GM23248 (cell line): Measurements from ENCODE around the gene MAPK10. TPM values are rescaled to one million over a fixed set of nuclear protein-coding genes. Genes with fewer than 3 reads are reported as not detected.

Experiments used
- DNase-seq: peaks from one replicate; pipeline ENCODE4 v3.0.0-alpha.2; 2015
- H2AFZ ChIP-seq: fragments of 200-600 bp; sonication (generic); 2 replicates; pipeline ENCODE4 v1.6.1; 2016; ENCODE audit warnings: antibody characterized with exemption
- H3F3A ChIP-seq: fragments of 200-600 bp; sonication (generic); 2 replicates; pipeline ENCODE4 v1.6.1; 2016; ENCODE audit warnings: mild to moderate bottlenecking, antibody characterized with exemption, mixed run types; ENCODE audit not compliant: insufficient read depth
- H3K27ac ChIP-seq: fragments of 200-600 bp; sonication (generic); 2 replicates; pipeline ENCODE4 v1.5.1; 2016; ENCODE audit warnings: mild to moderate bottlenecking
- H3K27me3 ChIP-seq: fragments of 200-600 bp; sonication (generic); replicated peaks from 2 replicates; pipeline ENCODE4 v1.6.1; 2016; ENCODE audit warnings: mild to moderate bottlenecking; ENCODE audit not compliant: insufficient read depth
- H3K36me3 ChIP-seq: fragments of 200-600 bp; sonication (generic); 2 replicates; pipeline ENCODE4 v1.6.1; 2016; ENCODE audit warnings: low read depth, mild to moderate bottlenecking
- H3K4me1 ChIP-seq: fragments of 200-600 bp; sonication (generic); 2 replicates; pipeline ENCODE4 v1.6.1; 2016; ENCODE audit warnings: mild to moderate bottlenecking; ENCODE audit not compliant: insufficient read depth
- H3K4me2 ChIP-seq: fragments of 200-600 bp; sonication (generic); one replicate; pipeline ENCODE4 v1.6.1; 2016; ENCODE audit warnings: mild to moderate bottlenecking; ENCODE audit not compliant: unreplicated experiment
- H3K4me3 ChIP-seq: fragments of 200-600 bp; sonication (generic); 2 replicates; pipeline ENCODE4 v1.5.1; 2016; ENCODE audit warnings: mild to moderate bottlenecking
- H3K79me2 ChIP-seq: fragments of 200-600 bp; sonication (generic); 2 replicates; pipeline ENCODE4 v1.6.1; 2016; ENCODE audit warnings: mild to moderate bottlenecking; ENCODE audit not compliant: insufficient read depth
- H3K9ac ChIP-seq: fragments of 200-600 bp; sonication (generic); 2 replicates; pipeline ENCODE4 v1.6.1; 2016; ENCODE audit warnings: mild to moderate bottlenecking
- H3K9me2 ChIP-seq: fragments of 200-600 bp; sonication (generic); 2 replicates; pipeline ENCODE4 v1.6.1; 2016; ENCODE audit warnings: mixed run types, mild to moderate bottlenecking, moderate library complexity; ENCODE audit not compliant: insufficient read depth
- H3K9me3 ChIP-seq: fragments of 200-600 bp; sonication (generic); one replicate; pipeline ENCODE4 v1.6.1; 2017; ENCODE audit warnings: low read depth
- H4K20me1 ChIP-seq: fragments of 200-600 bp; sonication (generic); 2 replicates; pipeline ENCODE4 v1.6.0; 2016; ENCODE audit not compliant: insufficient read depth
- EZH2 ChIP-seq: fragments of 200-600 bp; sonication (generic); IDR thresholded peaks from 2 replicates; pipeline ENCODE4 v1.6.1; 2018; ENCODE audit warnings: antibody characterized with exemption, mild to moderate bottlenecking; ENCODE audit not compliant: insufficient read depth, poor library complexity, severe bottlenecking
- EZH2phosphoT487 ChIP-seq: fragments of 200-600 bp; sonication (generic); IDR thresholded peaks from 2 replicates; pipeline ENCODE4 v1.6.1; 2018; ENCODE audit warnings: antibody characterized with exemption, moderate library complexity, mild to moderate bottlenecking, low read depth; ENCODE audit not compliant: insufficient read depth
- WGBS, 2 experiments: methylation state at CpG; one replicate each; pipeline ENCODE4 v1.1.6; 2015 to 2017; ENCODE audit warnings: low lambda C conversion rate in 2 of 2, low coverage in 1 of 2; ENCODE audit errors: missing lambda C conversion rate in 2 of 2; 5-methylcytosine and 5-hydroxymethylcytosine counted together
- in situ Hi-C: fragments of 300-500 bp; cut with MboI; formaldehyde crosslinking; loops from 2 replicates; pipeline ENCODE4 v1.15.0; 2020
- polyA plus RNA-seq: library from polyadenylated mRNA; unstranded; fragments of >200 nt; fragmentation: Nextera tagmentation; extraction: Ambion mirVana; gene quantifications from 2 replicates; pipeline ENCODE4 v1.2.1, GENCODE V29; 2016
- total RNA-seq: library from RNA; depleted of rRNA; stranded (reverse); fragments of >200 nt; shearing (Covaris generic); gene quantifications from 2 replicates; pipeline ENCODE4 v1.2.3, GENCODE V29; 2014

The MAPK10 gene
- total and polyA plus RNA-seq, 2 experiments from 2014 or later = 0.73 to 1.3 TPM

DNA sequence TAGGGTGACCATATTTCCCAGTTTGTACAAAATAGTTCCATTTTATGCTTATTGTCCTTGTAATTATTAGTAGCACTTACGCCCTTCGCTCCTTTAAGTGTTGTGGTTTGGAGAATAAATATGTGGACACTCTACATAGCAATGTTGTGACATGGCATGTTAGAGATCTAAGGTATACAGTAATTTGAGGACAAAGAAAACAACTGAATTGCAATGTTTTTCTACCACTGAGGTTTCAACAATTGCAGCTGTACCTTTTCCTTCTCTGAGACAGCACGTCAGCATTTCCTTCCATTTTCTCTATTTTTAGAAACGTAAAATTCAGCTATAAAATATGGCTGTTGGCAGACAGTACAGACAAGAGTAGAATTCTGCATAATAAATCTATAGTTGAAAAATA, 323.1 kb downstream of the MAPK10 start:
- Histone ChIP-seq H4K20me1 (no peaks in the 10 kb centered on the region), H3K9me2 (no peaks in the 10 kb centered on the region), H3F3A (peaks cover 38% of the 10 kb centered on the region), H3K9me3 (no peaks in the 10 kb centered on the region), H3K36me3 (no peaks in the 10 kb centered on the region), H3K27ac (no peak overlapping the region), H3K79me2 (no peaks in the 10 kb centered on the region), H3K4me2 (no peak overlapping the region), H3K4me1 (peaks cover 48% of the 10 kb centered on the region), H3K9ac (no peak overlapping the region), H3K4me3 (no peak overlapping the region), H2AFZ (no peak overlapping the region), H3K27me3 (no peaks in the 10 kb centered on the region)
- 68 to 73% methylated on average over 4 of the region's 4 CpGs for WGBS, 2 experiments
- no peak for DNase-seq
- TF ChIP-seq EZH2 = no peak
- in situ Hi-C loops = no loop called here

DNA sequence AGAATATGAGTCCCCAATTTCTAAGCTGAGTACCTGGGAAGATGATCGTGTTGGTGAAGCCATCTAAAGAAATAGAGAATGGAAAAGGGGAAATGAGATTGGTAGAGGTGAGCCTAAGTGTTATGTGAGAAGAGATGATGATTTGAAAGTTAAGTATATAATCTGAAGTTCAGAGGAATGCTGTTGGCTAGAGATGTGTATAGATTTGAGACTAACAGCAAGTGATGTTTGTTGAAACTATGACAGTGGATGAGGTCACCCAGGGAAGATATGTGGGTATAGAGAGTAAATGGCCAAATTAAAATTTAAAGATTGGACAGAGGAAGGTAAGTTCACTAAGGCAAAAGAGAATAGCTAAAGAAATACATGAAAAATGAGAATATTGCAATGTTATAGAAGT, 324.2 kb downstream of the MAPK10 start:
- no peak for TF ChIP-seq EZH2
- no peak for TF ChIP-seq EZH2phosphoT487
- in situ Hi-C loops = no loop called here
- Histone ChIP-seq H3K4me2 (no peak overlapping the region), H3F3A (peaks cover 46% of the 10 kb centered on the region), H3K27ac (no peak overlapping the region), H3K4me3 (no peak overlapping the region), H3K9me3 (no peaks in the 10 kb centered on the region), H2AFZ (no peak overlapping the region), H3K9ac (no peak overlapping the region), H3K27me3 (no peaks in the 10 kb centered on the region), H3K4me1 (peaks cover 51% of the 10 kb centered on the region), H3K9me2 (no peaks in the 10 kb centered on the region), H3K36me3 (no peaks in the 10 kb centered on the region), H4K20me1 (no peaks in the 10 kb centered on the region), H3K79me2 (no peaks in the 10 kb centered on the region)
- peak; percentile 46 for DNase-seq
- 95 to 100% methylated on average over 1 of the region's 1 CpG for WGBS, 2 experiments

DNA sequence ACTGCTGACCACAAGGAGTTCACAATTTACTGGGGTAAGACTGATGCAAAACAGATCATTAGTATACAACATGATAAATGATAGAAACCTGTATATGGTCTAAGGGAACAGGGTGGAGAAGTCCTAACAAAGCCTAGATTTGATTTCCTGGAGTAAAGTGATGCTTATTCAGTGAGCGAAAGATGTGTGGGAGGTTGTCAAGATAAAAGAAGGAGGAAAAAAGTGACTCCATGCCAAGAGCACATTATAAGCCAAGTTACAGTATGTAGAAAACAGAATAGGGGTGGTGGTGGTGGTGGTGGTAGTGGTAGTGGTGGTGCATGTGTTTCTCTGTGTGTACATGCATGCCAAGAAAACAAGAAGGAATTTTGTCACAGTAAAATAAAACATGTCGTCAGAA, 325.2 kb downstream of the MAPK10 start:
- in situ Hi-C loops = no loop called here
- H2AFZ ChIP-seq = no peak overlapping the region
- H3K27ac ChIP-seq = no peak overlapping the region
- no peaks in the 10 kb centered on the region for H4K20me1 ChIP-seq
- H3K4me2 ChIP-seq = peak overlapping the region; percentile 29
- H3K27me3 ChIP-seq = no peaks in the 10 kb centered on the region
- H3K4me3 ChIP-seq = no peak overlapping the region
- H3K9me2 ChIP-seq = no peaks in the 10 kb centered on the region
- 86 to 97% methylated on average over 2 of the region's 2 CpGs for WGBS, 2 experiments
- H3K36me3 ChIP-seq = no peaks in the 10 kb centered on the region
- DNase-seq = no peak
- H3K9me3 ChIP-seq = no peaks in the 10 kb centered on the region
- peaks cover 46% of the 10 kb centered on the region for H3F3A ChIP-seq
- no peak overlapping the region for H3K9ac ChIP-seq
- no peak for TF ChIP-seq EZH2phosphoT487
- no peak for TF ChIP-seq EZH2
- H3K4me1 ChIP-seq = peaks cover 51% of the 10 kb centered on the region
- H3K79me2 ChIP-seq = no peaks in the 10 kb centered on the region

DNA sequence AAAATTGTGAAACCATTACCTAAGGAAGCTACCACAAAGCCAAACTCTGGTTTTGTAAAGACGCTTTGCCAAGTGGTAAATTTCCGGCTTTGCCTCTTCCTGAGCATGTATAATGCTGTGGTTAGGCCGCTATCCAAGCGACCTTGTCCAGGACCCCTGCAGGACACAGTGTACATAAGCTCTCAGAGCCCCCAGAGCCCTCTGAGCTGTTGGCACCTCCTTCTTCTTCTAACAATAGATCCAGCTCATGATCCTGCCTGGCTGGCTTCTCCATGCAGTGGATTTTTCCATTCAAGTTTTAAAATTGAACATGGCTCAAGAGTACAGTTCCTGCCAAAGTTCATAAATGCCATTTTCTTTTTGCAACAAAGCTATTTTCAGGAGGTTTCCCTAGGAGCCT, 326.7 kb downstream of the MAPK10 start:
- 6% methylated on average over 4 of the region's 4 CpGs for WGBS, 2 experiments
- H3K9ac ChIP-seq = peak overlapping the region; percentile 73

More for the DNA sequence above, 326.7 kb downstream of the MAPK10 start:
- H3K4me3 ChIP-seq = peak overlapping the region; percentile 48
- no peaks in the 10 kb centered on the region for H4K20me1 ChIP-seq
- H2AFZ ChIP-seq = peak overlapping the region; percentile 53
- peak overlapping the region; percentile 94 for H3K27ac ChIP-seq
- peaks cover 51% of the 10 kb centered on the region for H3K4me1 ChIP-seq
- no peaks in the 10 kb centered on the region for H3K9me2 ChIP-seq
- no peaks in the 10 kb centered on the region for H3K36me3 ChIP-seq
- no peaks in the 10 kb centered on the region for H3K79me2 ChIP-seq
- H3K4me2 ChIP-seq = peak overlapping the region; percentile 84
- peak; percentile 79 for DNase-seq
- peaks cover 46% of the 10 kb centered on the region for H3F3A ChIP-seq
- TF ChIP-seq EZH2phosphoT487 (0 out of 2 replicates have a peak, but pooled peaks have one; percentile 3), EZH2 (no peak)
- H3K27me3 ChIP-seq = no peaks in the 10 kb centered on the region
- in situ Hi-C loops = no loop called here
- H3K9me3 ChIP-seq = no peaks in the 10 kb centered on the region
